ENCODE results near the gene JUN. TPM values are rescaled to one million over a fixed set of nuclear protein-coding genes. Genes with fewer than 3 reads are reported as not detected.
A peak's percentile ranks its signal among the peaks of the same experiment; 100 is the strongest.

Gene JUN
- total RNA-seq (ENCODE audit: insufficient read depth, low replicate concordance), result 515 TPM

DNA sequence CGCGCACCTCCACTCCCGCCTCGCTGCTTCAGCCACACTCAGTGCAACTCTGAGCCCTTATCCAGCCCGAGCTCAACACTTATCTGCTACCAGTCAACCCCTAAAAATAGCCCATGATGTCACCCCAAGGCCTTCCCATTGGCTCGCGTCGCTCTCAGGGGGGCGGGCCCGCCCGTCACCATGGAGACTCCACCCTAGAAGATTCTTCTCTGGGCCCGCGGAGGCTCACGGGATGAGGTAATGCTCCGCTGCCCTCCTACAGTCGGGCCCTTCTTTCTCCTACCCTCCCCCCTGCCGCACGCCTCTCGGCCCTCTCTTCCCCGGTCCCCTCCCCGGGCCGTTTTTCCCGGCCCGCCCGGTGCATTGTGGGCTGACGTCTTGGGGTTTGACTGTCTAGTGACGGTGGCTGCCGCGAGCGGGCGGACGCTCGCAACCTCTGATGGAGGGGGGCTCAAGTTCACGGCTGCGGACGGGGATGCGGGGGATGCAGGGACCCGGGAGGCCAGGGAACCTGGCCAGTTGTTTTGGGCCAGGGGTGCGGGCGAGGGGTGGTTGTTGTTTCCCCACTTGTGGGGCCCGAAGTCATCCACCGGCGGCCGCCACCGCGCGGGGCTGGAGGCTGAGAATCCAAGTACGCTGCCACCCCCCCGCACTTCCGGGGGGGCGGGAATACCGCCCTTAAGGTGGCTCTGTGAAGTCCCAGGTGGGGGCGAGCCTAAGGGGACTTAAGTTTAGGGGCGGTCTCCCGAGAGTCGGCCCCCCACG is at the start of gene JUN:
TSS of gene JUN (minus strand) at position 55 of the 765 bp plus-strand sequence. CDS start 977 bp downstream, outside the sequence.
- DNase-seq (ENCODE audit: low spot score), result peak; percentile 100

GRCh38 chr1:58833166-58833565 is 49.3 kb upstream of the JUN start:
- no peak for DNase-seq (ENCODE audit: low spot score)

DNA sequence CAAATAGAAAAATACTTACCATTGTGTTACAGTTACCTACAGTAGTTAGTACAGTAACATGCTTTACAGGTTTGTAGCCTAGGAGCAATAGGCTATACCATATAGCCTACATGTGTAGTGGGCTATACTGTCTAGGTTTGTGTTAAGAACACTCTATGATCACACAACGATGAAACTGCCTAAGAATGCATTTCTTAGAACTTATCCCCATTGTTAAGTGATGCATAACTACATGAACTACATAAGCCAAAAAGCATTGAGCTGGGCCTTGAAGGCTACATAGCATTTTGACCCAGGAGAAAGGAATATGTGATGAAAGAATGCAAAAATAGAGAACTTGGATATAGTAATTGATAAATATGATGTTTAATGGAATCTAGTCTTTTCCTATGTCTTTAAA is 46.4 kb upstream of the JUN start:
- no peak for DNase-seq (ENCODE audit: low spot score)

DNA sequence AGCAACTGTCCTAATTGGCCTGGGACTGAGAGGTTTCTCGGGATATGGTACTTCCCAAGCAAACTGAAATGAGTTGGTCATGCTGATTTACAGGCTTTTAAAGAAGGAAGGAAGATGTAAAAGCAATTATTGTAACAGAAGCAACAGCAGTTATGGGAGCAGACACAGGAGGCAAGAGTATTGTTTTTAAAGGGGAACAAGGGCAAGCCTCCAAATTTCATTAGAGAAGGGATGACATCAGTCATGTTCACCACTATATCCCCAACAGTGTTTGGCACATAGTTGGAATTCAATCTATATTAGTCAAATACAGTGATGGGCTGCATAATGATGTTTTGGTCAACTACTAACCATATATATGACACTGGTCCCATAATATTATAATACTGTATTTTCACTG is 46.0 kb upstream of the JUN start:
- no peak for DNase-seq (ENCODE audit: low spot score)

- DNase-seq (ENCODE audit: low spot score), result no peak
Measured at GRCh38 chr1:58827298-58827697, 43.5 kb upstream of the JUN start.

GRCh38 chr1:58824753-58825389 is 41.0 kb upstream of the JUN start:
- peak; percentile 25 for DNase-seq (ENCODE audit: low spot score)

DNA sequence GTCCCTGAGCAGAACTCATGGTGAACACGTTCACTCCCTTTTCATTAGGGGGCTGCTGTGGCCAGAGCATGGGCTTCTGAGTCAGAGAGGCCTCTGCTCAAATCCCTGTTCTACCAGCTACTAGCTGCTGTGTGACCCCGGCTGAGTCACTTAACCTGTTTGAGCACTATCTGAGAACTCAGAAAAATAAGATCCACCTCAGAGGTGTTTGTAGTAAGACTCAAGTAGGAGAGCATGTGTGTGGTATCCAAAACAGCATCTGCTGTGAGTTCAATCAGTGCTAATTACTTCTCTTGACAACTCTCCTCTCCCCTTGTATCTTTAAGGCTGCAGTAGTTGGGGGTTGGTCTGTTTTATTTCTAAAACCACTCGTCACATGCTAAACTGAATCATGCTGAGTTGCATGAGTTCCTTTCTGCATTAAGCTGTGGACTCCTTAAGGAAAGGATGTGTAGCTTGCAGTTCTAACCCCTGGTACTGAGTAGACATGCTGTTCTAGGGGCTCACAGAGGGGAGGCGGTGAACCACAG is 39.7 kb upstream of the JUN start:
- peak; percentile 88 for DNase-seq (ENCODE audit: low spot score)

GRCh38 chr1:58821309-58821708 is 37.5 kb upstream of the JUN start:
- DNase-seq (ENCODE audit: low spot score), result no peak

- no peak for DNase-seq (ENCODE audit: low spot score)
Measured at GRCh38 chr1:58818976-58819375, 35.1 kb upstream of the JUN start.

DNA sequence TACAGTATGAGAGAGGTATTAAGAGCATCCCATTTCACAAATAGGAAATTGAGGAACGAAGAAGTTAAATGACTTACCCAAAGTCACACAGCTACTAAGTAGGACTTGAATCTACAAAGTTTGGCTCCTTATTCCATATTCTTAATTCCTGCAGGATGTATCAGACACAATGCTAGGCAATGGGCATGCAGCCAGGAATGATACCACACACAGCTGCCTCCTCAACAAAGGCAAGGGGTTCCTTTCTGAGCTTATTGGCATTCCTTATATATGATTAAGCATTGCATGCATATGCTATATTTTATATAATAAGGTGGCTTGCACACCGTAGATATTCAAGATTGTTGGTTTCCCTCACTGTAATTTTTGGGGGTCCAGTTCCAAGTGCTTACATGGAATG is 34.2 kb upstream of the JUN start:
- no peak for DNase-seq (ENCODE audit: low spot score)

DNA sequence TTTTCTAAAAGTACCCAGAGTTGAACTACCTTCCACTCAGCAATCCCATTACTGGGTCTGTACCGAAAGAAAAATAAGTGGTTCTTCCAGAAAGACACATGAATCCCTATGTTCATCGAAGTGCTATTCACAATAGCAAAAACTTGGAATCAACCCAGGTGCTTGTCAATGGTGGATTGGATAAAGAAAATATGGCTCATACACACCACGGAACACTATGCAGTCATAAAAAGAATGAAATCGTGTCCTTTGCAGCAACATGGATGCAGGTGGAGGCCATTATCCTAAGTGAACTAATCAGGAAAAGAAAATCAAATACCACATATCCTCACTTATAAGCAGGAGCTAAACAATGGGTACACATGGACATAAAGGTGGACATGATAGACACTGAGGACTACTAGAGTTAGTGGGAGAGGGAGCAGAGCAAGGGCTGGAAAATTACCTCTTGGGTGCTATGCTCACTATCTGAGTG is 32.9 kb upstream of the JUN start:
- no peak for DNase-seq (ENCODE audit: low spot score)

DNA sequence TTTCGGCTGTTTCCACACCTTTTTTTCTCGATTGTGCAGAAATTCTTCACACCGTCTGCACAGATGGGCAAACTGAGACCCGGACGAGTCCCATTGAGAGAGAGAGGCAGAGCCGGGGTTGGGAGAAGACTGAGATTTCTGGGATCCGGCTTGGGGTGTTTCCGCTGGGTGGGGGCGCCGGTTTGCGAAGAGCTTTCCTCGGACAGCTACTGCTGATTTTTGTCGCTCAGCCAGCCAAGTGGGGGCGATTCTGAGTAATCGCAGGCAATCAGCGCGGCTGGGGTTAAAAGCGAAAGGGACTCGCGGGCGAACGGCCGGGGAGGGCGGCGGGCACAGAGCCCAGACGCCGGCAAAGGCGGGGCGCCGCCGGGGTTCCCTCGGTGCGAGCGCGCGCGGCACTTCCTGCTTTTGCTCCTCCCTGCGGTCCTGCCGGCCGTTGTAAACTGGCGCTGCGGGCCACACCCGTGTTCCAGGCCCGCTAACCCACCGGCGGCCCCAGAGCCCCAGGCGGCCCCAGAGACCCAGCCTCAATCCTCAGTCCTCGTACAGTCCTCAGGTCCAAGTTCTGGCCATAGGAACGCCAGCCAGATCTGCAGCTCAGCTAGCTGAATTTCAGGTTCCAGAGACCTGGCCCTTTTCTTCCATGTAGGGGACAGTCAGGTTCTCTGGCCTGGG is 32.4 kb upstream of the JUN start:
- peak; percentile 93 for DNase-seq (ENCODE audit: low spot score)

- peak; percentile 48 for DNase-seq (ENCODE audit: low spot score)
Measured at GRCh38 chr1:58815686-58816071, 31.8 kb upstream of the JUN start.

GRCh38 chr1:58815069-58815685 is 31.3 kb upstream of the JUN start:
- DNase-seq (ENCODE audit: low spot score), result peak; percentile 79

DNA sequence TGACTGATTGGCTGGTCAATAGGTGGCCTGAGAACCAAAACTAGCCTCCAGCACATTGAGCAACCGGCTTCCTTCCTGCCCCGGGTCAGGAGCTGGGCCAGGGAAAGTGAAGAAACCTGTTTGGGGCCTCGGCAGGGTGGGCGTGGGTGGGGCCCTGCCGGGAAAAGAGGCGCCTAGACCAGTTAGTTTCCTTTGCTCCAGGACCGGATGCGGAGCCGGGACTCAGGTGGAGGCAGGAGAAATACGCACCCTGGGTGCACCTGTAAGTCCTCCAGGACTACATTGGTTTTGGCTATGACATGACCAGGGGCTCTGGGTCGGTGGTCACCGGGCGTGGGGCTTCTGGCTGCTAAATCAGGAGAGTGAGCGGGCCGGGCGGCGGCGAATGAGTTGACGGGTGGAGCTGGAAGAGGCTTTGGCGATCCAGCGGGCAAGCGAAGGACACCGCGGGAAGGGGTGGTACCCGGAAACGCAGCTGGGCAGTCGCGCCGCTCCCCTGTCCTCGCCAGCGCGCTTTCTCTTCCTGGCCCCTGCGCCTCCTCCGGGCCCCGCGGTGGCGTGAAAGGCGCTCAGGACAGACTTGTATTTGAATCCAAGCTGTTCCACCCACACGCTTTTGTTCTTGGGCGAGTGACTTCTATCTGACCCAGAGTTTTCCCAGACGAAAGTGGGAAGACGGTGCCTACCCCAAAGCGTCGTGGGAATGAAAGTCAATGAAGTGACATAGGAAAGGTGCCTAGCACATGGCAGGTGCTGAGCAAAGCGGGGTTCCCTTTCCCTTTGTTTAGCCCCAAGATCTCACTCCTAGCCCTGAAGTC is 30.6 kb upstream of the JUN start:
- DNase-seq (ENCODE audit: low spot score), result peak; percentile 52

- no peak for DNase-seq (ENCODE audit: low spot score)
Measured at GRCh38 chr1:58813801-58814200, 30.0 kb upstream of the JUN start.

DNA sequence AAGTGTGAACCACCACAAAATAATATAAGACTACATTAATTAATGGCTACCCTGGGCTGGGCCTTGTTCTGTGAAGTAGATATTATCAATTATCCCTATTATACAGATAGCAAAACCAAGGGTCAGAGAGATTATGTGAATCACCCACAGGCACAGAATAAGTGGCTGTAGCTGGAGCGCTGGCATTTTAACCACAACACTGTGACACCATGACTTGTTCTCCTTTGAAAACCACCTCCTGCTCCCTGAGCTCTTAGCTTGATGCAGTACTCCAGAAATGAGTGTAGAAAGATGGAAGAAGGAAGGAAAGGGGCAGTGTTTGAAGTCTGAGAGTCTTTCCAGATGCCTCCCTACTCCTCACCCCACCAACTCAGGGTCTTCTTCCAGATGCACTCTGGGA is 29.5 kb upstream of the JUN start:
- DNase-seq (ENCODE audit: low spot score), result no peak

DNA sequence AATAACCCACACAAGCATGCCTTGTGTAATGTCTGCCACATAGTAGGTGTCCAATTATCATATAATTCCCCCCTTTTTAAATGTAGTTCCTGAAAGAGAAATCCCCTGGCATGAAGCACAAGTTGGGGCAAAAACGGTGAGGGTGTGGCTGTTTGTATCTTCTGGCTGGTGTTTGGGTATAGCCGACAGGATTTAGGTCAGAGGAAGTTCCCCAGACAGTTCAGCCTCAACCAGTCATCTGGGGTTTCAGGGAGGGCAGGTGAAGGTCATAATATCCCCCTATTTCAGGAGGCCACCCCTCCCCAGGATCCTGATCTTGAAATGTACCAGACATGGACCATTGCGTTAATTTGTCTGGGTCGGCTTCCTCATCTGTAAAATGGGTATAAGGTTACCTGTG is 29.1 kb upstream of the JUN start:
- DNase-seq (ENCODE audit: low spot score), result no peak

GRCh38 chr1:58812468-58812867 is 28.6 kb upstream of the JUN start:
- no peak for DNase-seq (ENCODE audit: low spot score)

DNA sequence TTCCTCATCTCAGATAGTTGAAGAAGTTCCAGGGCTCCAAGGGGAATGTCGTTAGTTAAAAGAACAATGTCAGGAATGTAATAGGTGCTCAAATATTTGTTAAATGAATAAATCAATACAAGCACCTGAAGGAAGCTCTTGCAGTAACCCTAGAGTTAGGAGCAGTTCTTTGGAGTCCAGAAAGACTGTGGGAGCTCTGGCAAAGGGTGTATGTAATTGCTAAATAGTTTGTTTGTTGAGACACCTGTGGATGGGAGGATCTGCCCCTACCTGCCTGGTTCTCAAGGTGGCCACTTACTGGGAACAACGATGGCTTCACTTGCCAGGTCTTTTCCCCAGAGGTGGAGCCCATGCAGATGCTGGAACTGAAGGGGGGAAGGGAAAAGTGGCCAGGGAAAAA is 27.5 kb upstream of the JUN start:
- DNase-seq (ENCODE audit: low spot score), result no peak
